GM21619 (cell line): ENCODE results near the gene GRN.
"Not testable (repeated sequence)": the region's sequence is repeated elsewhere in the genome, so short reads cannot be mapped to it uniquely, and the experiment has no call there.

Experiments
- ATAC-seq: cut with Tn5 transposase; IDR thresholded peaks from one replicate; pipeline ENCODE4 v1.9.1; 2021; ENCODE audit not compliant: unreplicated experiment

Gene GRN

DNA sequence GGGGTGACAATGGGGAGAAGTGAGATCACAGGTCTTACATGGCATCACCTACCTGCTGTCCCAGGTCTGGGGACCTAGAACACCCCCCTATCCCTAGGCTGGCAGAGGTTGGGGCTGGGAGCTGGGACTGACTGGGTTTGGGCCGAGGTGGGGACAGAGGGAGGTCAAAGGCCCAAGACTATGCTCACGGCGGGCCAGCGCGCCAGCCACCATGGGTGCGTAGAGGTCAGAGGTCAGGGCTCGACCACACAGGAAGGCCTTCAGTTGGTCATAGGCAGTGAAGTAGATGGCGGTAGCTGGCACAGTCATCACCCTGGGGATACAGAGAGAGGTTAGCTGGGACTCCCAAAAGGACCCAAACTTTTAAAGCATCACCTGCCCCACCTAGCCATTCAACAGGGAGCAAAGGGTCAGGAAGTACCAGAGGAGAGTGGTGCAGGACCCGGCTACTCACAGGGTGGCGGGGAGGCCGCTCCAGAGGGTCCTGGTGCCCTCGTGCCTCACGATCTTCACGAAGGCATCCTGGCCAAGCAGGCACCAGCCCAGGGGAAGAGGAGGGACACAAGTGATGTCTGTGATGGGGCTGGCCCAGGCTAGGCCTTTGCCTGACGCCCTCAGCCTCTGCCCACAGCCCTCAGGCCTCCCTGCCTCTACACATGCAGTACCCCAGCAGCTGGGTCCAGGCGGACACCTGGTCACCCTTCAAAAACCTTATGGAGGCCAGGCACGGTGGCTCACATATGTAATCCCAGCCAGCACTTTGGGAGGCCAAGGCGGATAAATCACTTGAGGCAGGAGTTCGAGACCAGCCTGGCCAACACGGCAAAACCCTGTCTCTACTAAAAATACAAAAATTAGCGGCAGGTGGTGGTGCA lies 23.6 kb upstream of the GRN start:
- ATAC-seq, result no peak

DNA sequence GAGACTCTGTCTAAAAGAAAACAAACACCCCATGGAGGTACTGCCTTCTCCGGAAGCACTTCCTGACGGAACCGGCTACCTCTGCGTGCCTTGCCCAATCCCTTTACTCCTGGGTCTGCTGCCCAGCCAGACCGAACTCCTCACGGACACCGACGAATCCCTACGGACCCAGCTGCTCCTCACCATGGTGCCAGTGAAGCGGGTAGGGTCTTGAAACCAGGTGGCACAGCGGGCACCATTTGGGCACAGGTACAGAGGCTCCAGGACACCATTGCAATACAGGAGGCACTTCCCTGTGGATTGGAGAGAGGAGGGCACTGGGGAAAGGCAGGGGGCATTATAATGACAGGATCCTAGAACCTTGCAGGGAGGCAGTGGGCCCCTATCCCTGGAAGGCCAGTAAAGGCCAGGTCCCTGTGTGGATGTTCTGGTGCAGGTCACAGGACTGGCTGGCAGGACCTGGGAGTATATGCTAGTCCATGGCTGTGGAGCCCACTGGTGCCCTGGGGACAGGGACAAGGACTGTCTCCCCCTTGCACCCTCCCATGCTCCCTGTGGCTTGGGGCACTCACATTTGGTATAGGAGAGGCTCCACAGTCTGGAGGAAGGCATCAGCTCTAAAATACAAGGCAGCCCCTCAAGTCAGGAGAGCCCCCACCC lies 22.7 kb upstream of the GRN start:
- no peak for ATAC-seq

DNA sequence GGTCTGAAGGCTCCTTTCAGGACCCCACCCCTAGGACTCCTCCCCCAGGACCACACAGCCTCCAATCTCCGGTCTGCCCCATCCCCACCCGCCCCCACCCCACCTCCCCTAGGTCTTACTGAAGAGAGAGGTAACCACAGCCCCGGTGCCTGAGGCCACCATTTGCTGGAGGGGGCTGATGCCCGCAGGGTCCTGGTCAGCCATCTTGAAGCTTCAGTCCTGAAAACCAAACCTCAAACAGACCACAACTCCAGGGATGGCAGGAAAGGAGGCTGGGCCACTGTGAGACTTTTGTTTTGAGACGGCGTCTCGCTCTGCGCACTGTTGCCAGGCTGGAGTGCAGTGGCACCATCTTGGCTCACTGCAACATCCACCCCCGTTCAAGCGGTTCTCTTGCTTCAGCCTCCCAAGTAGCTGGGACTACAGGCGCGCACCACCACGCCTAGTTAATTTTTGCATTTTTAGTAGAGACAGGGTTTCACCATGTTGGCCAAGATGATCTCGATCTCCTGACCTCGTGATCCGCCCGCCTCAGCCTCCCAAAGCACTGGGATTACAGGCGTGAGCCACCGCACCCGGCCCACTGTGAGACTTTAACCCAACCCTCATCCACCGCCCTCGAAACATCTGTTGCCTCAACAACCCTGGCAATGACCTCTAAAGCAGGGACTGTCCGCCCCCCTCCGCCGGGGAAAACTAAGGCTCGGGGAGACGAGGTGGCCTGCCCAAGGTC lies 21.6 kb upstream of the GRN start:
- ATAC-seq, result no peak

DNA sequence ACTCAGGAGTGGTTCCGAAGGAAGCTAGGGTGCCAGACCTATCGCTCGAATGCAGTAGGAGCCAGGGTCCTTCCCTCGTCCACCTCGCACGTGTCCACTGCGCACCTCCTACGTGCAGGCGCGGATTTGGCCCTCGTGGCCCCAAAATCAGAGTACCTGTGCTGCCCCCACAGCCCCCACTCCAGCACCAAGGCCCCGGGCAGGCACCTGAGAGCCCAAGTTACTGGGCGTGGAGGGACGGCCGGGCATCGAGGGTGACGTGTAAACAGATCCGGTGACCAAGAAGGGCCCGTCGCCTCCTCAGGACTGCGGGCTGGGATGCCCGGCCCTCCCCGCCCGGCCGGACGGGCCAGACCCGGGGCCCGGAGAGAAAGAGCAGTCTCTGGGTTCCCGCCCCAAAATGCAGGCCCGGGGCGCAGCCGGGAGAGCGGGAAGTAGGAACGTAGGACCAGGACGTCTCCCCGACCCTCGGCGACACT lies 21.0 kb upstream of the GRN start:
- ATAC-seq, result peak; percentile 2

DNA sequence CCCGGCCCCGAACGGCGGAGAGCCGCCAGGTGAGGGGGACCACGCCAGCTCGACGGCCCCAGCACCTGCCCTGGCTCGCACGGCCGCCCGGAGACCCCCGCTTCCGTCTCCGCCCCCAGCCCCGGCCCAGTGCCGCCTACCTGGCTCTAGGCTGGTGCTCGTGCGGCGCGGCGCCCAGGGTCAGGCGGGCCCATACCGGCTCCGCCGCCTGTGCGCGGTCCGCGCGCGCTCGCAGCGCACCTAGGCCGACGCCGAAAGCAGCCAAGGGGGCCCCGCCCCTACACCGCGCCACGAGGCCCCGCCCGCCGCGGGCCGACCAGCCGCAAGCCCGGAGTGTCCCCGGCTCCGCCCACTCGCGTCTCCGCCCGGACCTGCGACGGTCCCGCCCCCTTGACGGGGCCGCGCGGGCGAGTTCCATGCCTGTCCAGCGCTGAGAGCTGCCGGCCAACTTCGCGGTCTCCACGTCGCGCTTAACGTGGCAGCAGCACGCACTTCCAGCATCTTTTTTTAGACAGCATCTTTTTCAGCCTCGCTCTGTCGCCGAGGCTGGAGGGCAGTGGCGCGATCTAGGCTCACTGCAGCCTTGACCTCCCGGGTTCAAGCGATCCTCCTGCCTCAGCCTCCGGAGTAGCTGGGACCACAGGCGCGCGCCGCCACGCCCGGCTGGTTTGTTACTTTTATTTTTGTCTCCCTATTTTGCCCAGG lies 20.4 kb upstream of the GRN start, which contains the start of gene SLC25A39:
Gene SLC25A39, minus strand, starts transcription at position 253 of the 705 bp plus-strand sequence. CDS start 1,261 bp downstream, outside the sequence.
- peak; percentile 58 for ATAC-seq

DNA sequence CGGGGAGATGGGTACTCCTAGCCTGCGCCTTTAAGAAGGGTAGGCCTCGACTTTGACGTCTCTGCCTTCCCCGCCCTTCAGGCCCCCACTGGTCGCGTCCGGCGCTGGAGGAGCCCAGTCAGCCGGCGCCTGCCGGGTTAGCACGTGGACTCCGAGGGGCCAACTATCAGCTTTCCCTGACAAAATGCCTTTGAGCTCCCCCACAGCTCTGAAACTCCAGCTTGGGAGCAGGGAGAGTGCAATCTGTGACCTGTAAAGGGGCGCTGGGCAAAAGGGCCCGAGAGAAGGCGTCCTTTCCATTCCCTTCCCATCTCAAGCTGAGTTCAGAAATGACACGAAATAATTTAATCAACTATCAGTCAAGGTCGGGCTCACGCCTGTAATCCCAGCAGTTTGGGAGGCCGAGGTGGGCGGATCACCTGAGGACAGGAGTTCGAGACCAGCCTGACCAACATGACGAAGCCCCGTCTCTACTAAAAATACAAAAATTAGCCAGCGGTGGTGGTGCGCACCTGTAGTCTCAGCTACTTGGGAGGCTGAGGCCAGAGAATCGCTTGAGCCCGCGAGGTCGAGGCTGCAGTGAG lies 18.1 kb upstream of the GRN start:
- ATAC-seq, result peak; percentile 45

DNA sequence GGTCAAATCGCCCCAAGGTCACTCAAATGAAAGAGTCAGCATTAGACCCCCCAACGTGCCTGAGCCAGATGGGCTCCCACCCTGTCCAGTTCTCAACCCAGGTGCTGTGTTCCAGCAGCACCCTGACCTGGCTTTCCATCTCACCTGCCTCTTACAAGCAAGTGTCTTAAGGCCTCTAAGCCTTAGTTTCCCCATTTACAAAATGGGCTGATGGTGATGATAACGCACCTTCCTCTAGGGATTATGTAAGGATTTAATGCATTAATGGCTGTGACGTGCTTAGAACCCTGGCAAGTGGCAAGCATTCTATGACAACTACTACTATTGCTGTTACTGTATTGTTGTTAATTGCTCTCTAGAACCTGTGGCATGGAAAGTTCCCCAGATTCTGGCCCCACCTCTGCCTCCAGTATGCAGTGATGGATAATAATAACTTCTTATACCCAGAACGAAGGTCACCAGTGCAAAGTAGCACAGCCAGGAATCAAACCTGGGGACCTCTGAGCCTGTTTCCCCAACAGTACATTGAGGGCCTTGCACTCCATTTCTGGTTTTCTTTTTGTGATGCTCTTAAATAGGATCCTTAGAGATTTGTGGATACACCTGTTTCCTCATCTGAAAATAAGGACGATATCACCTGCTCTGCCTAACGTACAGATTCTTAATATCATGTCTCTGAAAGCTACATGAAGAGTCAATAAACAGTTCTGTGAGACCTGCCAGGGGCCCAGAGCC lies 17.2 kb upstream of the GRN start:
- no peak for ATAC-seq

DNA sequence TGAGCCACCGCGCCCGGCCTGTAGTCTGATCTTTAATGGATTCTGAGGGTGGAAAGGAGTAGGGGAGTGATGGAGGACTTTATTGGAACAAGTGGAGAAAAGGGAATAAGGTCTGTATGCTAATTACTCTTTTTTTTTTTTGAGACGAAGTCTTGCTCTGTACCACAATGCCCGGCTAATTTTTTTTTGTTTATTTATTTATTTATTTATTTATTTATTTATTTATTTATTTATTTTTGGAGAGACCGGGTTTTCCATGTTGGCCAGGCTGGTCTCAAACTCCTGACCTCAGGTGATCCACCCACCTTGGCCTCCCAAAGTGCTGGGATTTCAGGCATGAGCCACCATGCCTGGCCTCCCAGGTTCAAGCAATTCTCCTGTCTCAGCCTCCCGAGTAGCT lies 15.6 kb upstream of the GRN start:
- ATAC-seq, result not testable (repeated sequence)

DNA sequence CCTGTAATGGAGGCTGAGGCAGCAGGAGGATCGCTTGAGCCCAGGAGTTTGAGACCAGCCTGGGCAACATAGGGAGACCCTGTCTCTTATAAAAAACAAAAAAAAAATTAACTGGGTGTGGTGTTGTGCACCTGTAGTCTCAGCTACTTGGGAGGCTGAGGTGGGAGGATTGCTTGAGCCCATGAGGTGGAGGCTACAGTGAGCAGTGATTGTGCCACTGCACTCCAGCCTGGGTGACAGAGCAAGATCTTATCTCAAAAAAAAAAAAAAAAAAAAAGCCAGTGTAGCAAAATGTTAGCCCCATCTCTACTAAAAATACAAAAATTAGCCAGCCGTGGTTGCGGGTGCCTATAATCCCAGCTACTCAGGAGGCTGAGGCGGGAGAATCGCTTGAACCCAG lies 14.8 kb upstream of the GRN start:
- ATAC-seq, result not testable (repeated sequence)

DNA sequence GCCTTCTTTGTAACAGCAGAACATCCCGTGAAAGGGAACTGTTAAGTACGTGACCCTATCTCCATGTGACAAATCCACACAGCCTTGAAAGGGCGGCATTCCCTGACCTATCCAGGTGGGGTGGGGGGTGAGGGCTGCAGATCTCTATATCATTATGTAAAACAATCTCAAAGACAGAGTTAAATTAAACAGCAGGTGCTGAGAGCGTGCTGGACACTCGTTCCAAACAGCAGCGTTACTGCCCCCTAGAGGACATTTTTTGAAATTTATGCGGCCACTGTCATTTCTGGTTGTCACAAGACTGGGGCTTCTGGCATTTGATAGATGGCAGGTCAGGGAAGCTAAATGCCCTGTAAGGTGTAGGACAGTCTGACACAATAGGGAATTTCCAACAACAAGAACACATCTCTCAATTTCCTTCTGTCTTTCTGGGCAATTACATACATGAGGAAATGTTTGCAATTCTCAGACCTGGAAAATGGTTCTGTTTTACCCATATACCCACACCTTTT lies 13.8 kb upstream of the GRN start:
- ATAC-seq, result no peak

DNA sequence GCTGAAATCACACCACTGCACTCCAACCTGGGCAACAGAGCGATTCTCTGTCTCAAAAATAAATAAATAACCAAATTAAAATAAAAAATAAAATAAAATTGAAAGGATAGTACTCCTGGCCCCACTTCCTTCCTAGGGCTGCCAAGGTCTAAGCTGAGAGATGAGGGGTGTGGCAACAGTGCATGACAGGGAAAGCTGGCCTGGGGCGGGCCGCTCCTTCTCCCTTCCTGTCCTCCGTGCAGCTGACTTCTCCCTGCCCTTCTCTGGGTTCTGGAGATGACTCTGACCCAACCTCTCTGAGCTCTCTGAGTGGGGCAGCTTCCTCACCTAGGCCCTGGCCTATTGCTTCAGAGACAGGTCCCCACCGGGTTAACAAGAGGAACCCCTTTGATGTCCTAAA lies 11.7 kb upstream of the GRN start:
- ATAC-seq, result no peak

DNA sequence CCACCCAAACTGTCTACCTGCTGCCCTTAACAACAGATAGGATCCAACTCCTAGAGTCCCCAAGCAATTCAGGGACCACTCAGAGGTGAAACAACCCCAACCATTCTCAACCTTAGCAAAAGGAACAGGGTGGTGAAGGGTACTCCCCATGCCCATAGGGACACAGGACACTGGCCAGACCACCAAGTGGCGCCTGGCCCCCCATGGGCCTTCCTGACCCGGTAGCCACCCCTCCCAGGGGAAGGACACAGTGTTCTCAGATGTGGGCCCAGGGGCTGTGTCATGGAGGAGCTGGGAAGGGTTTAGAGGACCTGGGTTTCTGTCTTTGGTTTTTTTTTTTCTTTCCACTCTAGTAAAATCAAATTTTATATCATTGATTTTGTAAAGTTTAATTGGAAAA lies 10.8 kb upstream of the GRN start:
- ATAC-seq, result no peak

DNA sequence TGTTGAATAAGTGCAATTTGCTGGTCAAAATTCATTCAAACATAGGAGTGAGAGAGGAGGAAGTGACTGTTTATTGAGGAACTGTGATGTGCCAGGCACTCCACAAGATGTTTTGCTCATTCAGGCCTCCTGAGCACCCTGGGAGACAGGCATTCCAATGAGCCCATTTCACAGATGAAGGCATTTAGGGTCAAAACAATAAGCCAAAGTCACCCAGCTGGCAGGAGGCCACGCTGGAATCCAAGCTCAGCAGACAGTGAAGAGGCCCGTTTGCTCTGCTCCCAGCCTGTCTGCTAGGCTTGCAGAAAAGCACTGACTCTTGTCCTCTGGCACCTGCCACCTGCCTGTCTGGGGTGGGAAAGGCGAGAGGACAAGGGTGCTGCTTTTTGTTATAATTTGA lies 10.4 kb upstream of the GRN start:
- no peak for ATAC-seq

DNA sequence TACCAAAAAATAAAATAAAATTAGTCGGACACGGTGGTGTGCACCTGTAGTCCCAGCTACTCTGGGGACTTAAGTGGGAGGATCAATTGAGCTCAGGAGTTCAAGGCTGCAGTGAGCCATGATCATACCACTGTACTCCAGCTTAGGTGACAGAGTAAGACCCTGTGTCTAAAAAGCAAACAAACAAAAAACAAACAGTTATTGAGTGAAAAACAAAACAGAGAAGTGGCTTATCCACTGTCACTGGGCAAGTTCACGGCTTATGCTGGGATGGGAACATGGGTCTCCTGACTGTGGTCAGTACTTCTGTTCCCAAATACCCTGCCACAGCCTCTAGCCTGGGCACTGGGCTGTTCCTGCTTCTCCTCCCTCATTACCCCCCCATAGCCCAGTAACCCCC lies 9.5 kb upstream of the GRN start:
- no peak for ATAC-seq

DNA sequence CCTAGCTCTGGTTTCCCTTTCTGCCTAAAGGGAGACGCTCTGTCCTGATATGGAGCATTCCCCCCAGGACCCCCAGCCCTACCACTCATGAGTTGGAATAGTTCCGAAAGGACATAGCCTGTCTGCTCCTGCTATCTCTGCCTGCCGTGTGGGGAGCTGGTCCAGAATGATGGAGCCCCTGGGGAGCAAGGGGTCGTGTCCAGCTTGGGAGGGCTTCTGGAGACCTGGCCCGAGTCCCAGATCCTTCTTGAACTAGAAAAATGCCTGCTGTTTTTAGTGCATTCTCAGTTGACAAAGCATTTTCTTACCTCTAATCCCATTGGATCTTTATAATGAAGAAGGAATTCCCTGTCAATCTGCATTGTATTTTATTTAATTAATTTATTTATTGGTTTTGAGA lies 9.1 kb upstream of the GRN start:
- ATAC-seq, result no peak

DNA sequence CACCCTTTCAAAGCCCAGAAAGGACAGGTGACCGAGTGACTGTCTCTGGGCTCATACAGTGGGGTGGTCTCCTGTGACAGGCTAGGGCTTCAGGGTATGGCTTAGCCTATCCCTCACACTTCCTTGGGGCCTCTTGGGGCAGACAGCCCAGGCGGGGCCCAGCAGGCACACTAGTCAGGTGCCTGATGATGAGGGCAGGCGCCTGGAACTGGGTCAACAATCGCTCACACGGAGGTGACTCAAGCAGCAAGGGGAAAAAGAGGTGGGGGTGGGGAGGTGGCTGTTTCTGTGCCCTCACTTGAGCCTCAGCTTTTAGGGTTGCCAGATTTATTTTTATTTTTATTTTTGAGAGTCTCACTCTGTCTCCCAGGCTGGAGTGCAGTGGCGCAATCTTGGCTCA lies 6.4 kb upstream of the GRN start:
- no peak for ATAC-seq

DNA sequence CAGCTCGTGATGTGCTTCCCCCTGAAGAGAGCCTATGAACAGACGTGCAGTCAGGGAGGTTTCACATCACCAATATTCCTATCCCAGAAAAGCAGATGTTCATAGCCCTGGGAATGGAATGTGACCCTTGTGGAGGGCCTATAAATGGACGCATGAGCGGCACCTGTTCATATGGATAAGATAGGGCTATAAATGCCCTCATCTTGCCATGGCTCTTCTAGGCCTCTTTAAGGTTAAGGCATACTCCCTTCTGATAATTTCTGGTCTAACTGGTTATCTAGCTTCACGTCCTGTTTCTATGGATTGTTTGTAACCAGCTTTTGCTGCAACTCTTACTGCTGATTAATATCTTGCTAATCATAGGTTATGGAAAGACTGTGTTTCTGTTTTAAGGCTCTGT lies 4.5 kb upstream of the GRN start:
- not testable (repeated sequence) for ATAC-seq

DNA sequence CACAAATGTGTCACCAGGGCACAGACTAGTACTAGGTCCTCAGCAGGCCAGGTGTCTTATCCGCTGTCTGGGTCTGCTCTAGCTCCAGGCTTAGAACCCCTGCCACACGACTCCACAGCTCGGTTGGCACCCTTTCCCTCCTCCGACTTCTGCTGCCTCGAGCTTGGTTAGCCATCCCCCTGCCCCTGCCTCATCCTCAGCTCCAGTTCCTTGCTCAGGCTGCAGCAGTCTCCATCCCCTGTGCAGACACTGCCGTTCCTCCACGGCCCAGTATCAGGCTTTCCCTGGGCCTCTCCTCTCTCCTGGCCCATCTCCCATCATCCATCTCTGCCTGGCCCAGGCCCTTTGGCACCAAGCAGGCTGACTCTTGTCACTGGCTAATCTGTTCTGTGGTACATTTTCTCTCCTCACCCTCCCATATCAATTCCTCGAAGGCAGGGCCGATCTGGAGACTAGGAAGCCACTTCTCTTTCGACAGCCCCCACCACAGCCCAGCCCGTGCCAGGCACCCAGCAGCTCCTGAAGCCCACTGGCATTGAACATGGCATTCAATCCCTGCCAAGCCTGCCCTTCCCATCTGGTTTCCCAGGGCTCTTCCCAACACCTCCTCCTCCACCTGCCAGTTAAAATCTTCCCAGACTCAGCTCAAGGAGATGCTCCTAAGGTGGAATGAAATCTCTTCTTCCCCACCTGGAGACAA lies 1.4 kb upstream of the GRN start:
- no peak for ATAC-seq

DNA sequence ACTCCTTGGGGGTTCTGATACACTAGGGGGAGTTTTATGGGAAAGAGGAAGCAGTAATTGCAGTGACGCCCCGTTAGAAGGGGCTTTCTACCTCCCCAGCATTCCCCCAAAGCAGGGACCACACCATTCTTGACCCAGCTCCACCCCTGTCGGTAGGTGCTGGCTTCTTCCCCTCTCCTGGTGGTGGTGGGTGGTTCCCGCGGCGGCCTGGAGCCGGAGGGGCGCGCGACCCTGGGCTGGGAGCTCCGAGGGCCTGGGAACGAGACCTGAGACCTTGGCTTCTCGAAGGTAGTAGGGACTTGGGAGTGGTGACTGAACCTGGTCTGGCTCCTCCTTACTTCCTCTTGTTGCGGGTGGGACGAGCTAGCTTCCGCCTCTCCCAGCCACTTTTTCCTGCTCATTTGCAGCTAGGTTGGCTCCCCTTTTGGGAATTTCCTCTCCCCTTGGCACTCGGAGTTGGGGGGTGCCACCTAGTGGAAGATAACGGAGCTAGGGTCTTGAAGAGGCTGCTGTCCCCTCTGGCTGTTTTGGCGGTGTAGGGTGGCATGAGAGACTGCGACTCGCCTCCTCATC lies 438 bp downstream of the GRN start:
- ATAC-seq, result no peak
